H1 (cell line): Measurements from ENCODE around the gene GBP4.

ENCODE experiments used
- EP300 ChIP-seq, 2 experiments: IDR thresholded peaks; 1 replicate in 1 of 2; 2 replicates in 1 of 2; pipeline ENCODE4 v1.6.1; 2011 to 2012; ENCODE audit warnings: low read depth in 2 of 2, low read length in 2 of 2, mild to moderate bottlenecking in 2 of 2, borderline replicate concordance in 1 of 2, inconsistent platforms in 1 of 2, moderate library complexity in 1 of 2
- RBBP5 ChIP-seq: IDR thresholded peaks from 2 replicates; pipeline ENCODE4 v1.7.1; 2012; ENCODE audit warnings: low read depth, mild to moderate bottlenecking, inconsistent platforms, low read length, moderate library complexity, borderline replicate concordance
- TAF7 ChIP-seq: optimal IDR thresholded peaks from 2 replicates; pipeline ENCODE3; 2011; ENCODE audit warnings: low read depth, mild to moderate bottlenecking, inconsistent platforms, low read length, moderate library complexity, borderline replicate concordance
- TF ChIP-seq, protein P1 (sequence below), 3 experiments: IDR thresholded peaks; 1 replicate in 2 of 3; 2 replicates in 1 of 3; pipeline versions ENCODE4 v1.5.1 to v1.6.1; 2011; ENCODE audit warnings: low read length in 3 of 3, mild to moderate bottlenecking in 3 of 3, inconsistent platforms in 2 of 3, low read depth in 1 of 3, moderate library complexity in 1 of 3; ENCODE audit not compliant: insufficient read depth in 1 of 3; ENCODE audit errors: control extremely low read depth in 1 of 3
- TF ChIP-seq, protein P2 (sequence below): IDR thresholded peaks from 2 replicates; pipeline ENCODE4 v1.6.1; 2012; ENCODE audit warnings: inconsistent platforms

DNA sequence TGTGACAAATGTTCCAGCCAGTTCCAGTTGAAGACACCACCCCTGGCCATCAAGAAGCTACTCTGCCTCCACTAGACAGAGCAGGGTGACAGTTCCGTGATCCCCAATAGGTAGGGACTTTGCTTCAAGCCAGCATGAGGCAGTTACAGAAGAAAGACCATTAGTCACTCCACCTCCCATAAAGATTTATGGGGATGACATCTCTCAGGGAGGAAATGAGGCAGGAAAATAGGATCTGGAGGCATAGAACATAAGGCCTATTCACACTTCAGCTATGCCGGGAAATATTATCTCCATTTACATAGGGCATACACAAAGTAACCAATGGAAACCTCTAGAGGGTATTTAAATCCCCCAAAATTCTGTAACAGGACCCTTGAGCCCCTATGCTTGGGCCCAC, 19.4 kb downstream of the GBP4 start:
- TF ChIP-seq EP300 (IDR thresholded peaks at IDR 0.05; ENCODE audit: borderline replicate concordance in 1 of 2, low read depth in 2 of 2, low read length in 2 of 2) = no peak
- TF ChIP-seq, protein P1, sequence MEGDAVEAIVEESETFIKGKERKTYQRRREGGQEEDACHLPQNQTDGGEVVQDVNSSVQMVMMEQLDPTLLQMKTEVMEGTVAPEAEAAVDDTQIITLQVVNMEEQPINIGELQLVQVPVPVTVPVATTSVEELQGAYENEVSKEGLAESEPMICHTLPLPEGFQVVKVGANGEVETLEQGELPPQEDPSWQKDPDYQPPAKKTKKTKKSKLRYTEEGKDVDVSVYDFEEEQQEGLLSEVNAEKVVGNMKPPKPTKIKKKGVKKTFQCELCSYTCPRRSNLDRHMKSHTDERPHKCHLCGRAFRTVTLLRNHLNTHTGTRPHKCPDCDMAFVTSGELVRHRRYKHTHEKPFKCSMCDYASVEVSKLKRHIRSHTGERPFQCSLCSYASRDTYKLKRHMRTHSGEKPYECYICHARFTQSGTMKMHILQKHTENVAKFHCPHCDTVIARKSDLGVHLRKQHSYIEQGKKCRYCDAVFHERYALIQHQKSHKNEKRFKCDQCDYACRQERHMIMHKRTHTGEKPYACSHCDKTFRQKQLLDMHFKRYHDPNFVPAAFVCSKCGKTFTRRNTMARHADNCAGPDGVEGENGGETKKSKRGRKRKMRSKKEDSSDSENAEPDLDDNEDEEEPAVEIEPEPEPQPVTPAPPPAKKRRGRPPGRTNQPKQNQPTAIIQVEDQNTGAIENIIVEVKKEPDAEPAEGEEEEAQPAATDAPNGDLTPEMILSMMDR (IDR thresholded peaks at IDR 0.05; ENCODE audit: control extremely low read depth in 1 of 3, insufficient read depth in 1 of 3, low read depth in 1 of 3, low read length in 3 of 3) = no peak
- TF ChIP-seq, protein P2, sequence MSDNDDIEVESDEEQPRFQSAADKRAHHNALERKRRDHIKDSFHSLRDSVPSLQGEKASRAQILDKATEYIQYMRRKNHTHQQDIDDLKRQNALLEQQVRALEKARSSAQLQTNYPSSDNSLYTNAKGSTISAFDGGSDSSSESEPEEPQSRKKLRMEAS = no peak
- TF ChIP-seq RBBP5 = no peak
- TF ChIP-seq TAF7 = no peak
